A673 (cell line): ENCODE measurements around the gene KRT7. TPM values are rescaled to one million over a fixed set of nuclear protein-coding genes. Genes with fewer than 3 reads are reported as not detected.

Experiments
- BruUV-seq: library from RNA; stranded (reverse); fragments of 400-500 nt; replicated peaks from 2 replicates; lab custom pipeline; 2021; lab: Mats Ljungman, UMichigan
- CTCF ChIA-PET: fragments of 300-600 bp; sonication (Branson Sonifier 250); formaldehyde crosslinking; loops from one replicate; lab custom pipeline; 2022; ENCODE audit warnings: antibody characterized with exemption; lab: Charles Lee
- POLR2A ChIA-PET: fragments of 300-600 bp; sonication (Branson Sonifier 250); formaldehyde crosslinking; loops from one replicate; lab custom pipeline; 2022; ENCODE audit warnings: antibody characterized with exemption; ENCODE audit not compliant: low non-redundant PET; lab: Charles Lee
- DNase-seq: peaks from one replicate; pipeline ENCODE4 v3.0.0-alpha.2; 2015; ENCODE audit warnings: low spot score
- H3K27ac ChIP-seq: fragments of 200-600 bp; sonication (generic); 2 replicates; pipeline ENCODE4 v1.5.1; 2016; ENCODE audit warnings: mixed run types, low read depth, mild to moderate bottlenecking, mixed read lengths, antibody characterized with exemption, low read length; ENCODE audit not compliant: poor library complexity, severe bottlenecking
- H3K27me3 ChIP-seq: fragments of 200-600 bp; sonication (generic); replicated peaks from 2 replicates; pipeline ENCODE4 v1.6.1; 2017; ENCODE audit warnings: mixed run types, low read depth, mild to moderate bottlenecking, mixed read lengths, antibody characterized with exemption, low read length; ENCODE audit not compliant: insufficient read depth, poor library complexity
- H3K36me3 ChIP-seq: fragments of 200-600 bp; sonication (generic); 2 replicates; pipeline ENCODE4 v1.6.1; 2016; ENCODE audit warnings: mixed run types, mild to moderate bottlenecking, mixed read lengths, antibody characterized with exemption, low read length; ENCODE audit not compliant: insufficient read depth, poor library complexity, severe bottlenecking
- H3K4me1 ChIP-seq: fragments of 200-600 bp; sonication (generic); 2 replicates; pipeline ENCODE4 v1.6.1; 2017; ENCODE audit warnings: mixed run types, mild to moderate bottlenecking, mixed read lengths, antibody characterized with exemption, low read length; ENCODE audit not compliant: insufficient read depth, poor library complexity, severe bottlenecking
- H3K4me3 ChIP-seq: fragments of 200-600 bp; sonication (generic); 2 replicates; pipeline ENCODE4 v1.5.1; 2016; ENCODE audit warnings: low read depth, mixed run types, mild to moderate bottlenecking, mixed read lengths, low read length; ENCODE audit not compliant: poor library complexity, severe bottlenecking
- H3K9me3 ChIP-seq: fragments of 200-600 bp; sonication (generic); 2 replicates; pipeline ENCODE4 v1.6.1; 2016; ENCODE audit warnings: mixed run types, low read depth, mild to moderate bottlenecking, mixed read lengths, antibody characterized with exemption, low read length; ENCODE audit not compliant: poor library complexity, severe bottlenecking
- EZH2 ChIP-seq: fragments of 200-600 bp; sonication (generic); IDR thresholded peaks from 2 replicates; pipeline ENCODE4 v1.6.1; 2017; ENCODE audit warnings: borderline replicate concordance, low read depth, mild to moderate bottlenecking, mixed read lengths, antibody characterized with exemption, low read length; ENCODE audit not compliant: poor library complexity, severe bottlenecking
- intact Hi-C: fragments of 100-400 bp; cut with micrococcal nuclease; formaldehyde crosslinking; loops from one replicate; pipeline ENCODE4 v1.10.0; 2022; ENCODE audit not compliant: unreplicated experiment
- total RNA-seq: library from RNA; stranded (reverse); gene quantifications from 2 replicates; pipeline ENCODE4 v1.2.3, GENCODE V29; 2021
- TF ChIP-seq, protein P1 (sequence below): fragments of 300-800, 200-600 bp; sonication (generic); conservative IDR thresholded peaks from 2 replicates; pipeline ENCODE4 v1.5.1; 2017; ENCODE audit warnings: low read depth, mild to moderate bottlenecking, antibody characterized with exemption, low read length, moderate library complexity, mixed read lengths

The KRT7 gene
- total RNA-seq, 1 experiment from 2014 or later = 1.0 TPM

DNA sequence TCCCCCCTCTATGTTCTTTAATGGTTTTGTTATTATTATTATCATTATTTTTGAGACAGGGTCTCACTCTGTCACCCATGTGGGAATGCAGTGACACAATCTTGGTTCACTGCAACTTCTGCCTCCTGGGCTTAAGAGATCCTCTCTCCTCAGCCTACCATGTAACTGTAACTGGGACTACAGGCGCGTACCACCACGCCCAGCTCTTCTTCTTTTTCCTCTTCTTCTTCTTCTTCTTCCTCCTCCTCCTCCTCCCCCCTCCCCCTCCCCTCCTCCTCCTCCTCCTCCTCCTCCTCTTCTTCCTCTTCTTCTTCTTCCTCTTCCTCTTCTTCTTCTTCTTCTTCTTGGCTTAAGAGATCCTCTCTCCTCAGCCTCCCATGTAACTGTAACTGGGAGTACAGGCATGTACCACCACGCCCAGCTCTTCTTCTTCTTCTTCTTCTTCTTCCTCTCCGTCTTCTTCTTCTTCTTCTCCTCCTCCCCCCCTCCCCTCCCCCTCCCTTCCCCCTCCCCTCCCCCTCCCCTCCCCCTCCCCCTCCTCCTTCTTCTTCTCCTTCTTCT lies 5.4 kb upstream of the KRT7 start:
- no peaks in the 10 kb centered on the region for H3K36me3 ChIP-seq
- no peak for DNase-seq
- H3K27me3 ChIP-seq = peaks cover 9% of the 10 kb centered on the region
- ChIA-PET CTCF (interaction anchor here (0.6 to 0.7 kb wide), 2 partner anchors 24 to 99 kb away, joined by 3 to 4 read pairs; no protein-coding TSS in a partner anchor), POLR2A (interaction anchor here (0.8 kb wide), 1 partner anchor 16 kb away, joined by 5 read pairs; no protein-coding TSS in a partner anchor)
- H3K4me1 ChIP-seq = no peaks in the 10 kb centered on the region
- no peak overlapping the region for H3K4me3 ChIP-seq
- H3K27ac ChIP-seq = no peak overlapping the region
- no peaks in the 10 kb centered on the region for H3K9me3 ChIP-seq
- BruUV-seq = no TSS peak
- intact Hi-C loops = no loop called here
- TF ChIP-seq, protein P1, sequence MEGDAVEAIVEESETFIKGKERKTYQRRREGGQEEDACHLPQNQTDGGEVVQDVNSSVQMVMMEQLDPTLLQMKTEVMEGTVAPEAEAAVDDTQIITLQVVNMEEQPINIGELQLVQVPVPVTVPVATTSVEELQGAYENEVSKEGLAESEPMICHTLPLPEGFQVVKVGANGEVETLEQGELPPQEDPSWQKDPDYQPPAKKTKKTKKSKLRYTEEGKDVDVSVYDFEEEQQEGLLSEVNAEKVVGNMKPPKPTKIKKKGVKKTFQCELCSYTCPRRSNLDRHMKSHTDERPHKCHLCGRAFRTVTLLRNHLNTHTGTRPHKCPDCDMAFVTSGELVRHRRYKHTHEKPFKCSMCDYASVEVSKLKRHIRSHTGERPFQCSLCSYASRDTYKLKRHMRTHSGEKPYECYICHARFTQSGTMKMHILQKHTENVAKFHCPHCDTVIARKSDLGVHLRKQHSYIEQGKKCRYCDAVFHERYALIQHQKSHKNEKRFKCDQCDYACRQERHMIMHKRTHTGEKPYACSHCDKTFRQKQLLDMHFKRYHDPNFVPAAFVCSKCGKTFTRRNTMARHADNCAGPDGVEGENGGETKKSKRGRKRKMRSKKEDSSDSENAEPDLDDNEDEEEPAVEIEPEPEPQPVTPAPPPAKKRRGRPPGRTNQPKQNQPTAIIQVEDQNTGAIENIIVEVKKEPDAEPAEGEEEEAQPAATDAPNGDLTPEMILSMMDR = no peak
- TF ChIP-seq EZH2 = no peak

DNA sequence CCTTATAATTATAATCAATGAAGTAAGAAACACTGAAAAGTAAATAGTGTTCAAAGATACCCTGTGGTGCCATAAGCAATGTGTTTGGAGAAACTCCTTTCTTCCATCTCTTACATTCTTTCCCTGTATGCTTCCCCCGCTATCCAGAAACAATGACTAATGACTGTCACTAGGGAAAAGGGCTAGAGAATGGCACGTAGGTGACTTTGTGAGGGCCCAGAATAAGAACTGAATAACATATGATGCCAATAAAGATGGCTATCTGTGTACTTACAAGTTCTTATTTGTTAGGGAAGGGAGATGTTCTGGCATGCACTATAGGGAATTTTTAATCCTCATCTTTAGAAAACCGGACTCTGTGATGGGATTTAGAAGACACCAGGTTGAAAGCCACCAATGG lies 4.7 kb upstream of the KRT7 start:
- BruUV-seq = no TSS peak
- intact Hi-C loops = no loop called here
- no peak overlapping the region for H3K4me3 ChIP-seq
- no peak overlapping the region for H3K27ac ChIP-seq
- H3K9me3 ChIP-seq = no peaks in the 10 kb centered on the region
- TF ChIP-seq EZH2 = no peak
- TF ChIP-seq, protein P1 = no peak
- ChIA-PET POLR2A (no interaction called here), CTCF (no interaction called here)
- DNase-seq = no peak
- H3K4me1 ChIP-seq = no peaks in the 10 kb centered on the region
- no peaks in the 10 kb centered on the region for H3K36me3 ChIP-seq
- peaks cover 13% of the 10 kb centered on the region for H3K27me3 ChIP-seq

DNA sequence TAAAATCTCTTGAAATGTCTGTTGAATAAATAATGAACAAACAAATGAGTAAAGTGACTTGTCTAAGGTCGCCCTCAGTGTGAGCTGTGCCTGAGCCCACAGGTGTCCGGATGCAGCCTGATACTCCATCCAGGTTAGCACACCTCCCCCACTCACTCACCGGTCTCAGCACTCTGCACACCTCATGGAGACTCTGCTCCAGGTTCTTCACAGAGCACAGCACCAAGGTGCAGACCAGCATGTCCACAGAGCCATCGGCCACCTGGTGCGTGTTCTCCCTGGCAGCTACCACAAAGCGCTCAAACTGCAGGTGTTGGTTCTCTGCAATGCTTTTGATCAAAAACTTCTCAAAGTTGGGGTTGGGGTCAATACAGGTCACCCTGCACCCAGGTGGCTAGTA lies 4.1 kb upstream of the KRT7 start:
- DNase-seq = no peak
- POLR2A ChIA-PET = no interaction called here
- CTCF ChIA-PET = interaction anchor here (1.6 kb wide), 1 partner anchor 50 kb away, joined by 3 read pairs; no protein-coding TSS in a partner anchor
- no peaks in the 10 kb centered on the region for H3K9me3 ChIP-seq
- H3K36me3 ChIP-seq = no peaks in the 10 kb centered on the region
- BruUV-seq = no TSS peak
- H3K27ac ChIP-seq = no peak overlapping the region
- no peak for TF ChIP-seq EZH2
- TF ChIP-seq, protein P1 = no peak
- intact Hi-C loops = no loop called here
- no peaks in the 10 kb centered on the region for H3K4me1 ChIP-seq
- peaks cover 16% of the 10 kb centered on the region for H3K27me3 ChIP-seq
- H3K4me3 ChIP-seq = no peak overlapping the region
